ENCODE results near the gene CYP3A5. TPM values are rescaled to one million over a fixed set of nuclear protein-coding genes. Genes with fewer than 3 reads are reported as not detected.

CYP3A5 gene
- total and polyA plus RNA-seq, 2 of the 4 experiments (the other 2 are of a cell fraction) = not detected

DNA sequence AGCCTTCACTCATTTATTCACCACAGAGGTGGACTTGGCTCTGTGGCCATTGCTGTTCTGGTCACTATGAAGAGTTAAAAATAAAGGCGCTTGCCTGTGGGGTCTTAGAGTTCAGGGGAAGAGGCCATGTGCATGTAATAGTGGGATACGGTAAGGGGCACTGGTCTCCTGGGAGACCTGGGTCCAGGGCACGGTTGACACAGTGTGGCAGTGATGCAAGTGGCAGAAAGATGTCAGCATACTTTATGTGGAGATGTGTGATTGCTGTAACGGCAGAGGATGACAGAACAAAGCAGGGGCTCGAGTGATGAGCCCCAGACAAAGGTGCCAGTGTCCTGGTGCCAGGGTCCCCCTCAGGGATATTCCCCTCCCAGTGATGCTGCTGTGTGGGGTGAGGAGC, 54.5 kb downstream of the CYP3A5 start:
- Histone ChIP-seq H2BK15ac (ENCODE audit: low read depth, low read length) (no peak overlapping the region), H3K27ac (ENCODE audit: insufficient read depth, low read length) (no peak overlapping the region), H3K23ac (ENCODE audit: low read depth, low read length) (no peak overlapping the region), H3K14ac (replicated peaks; ENCODE audit: low read depth, low read length) (no peak overlapping the region), H3K4me3 (ENCODE audit: insufficient read depth, low read depth, low read length) (no peak overlapping the region), H4K5ac (ENCODE audit: low read depth, low read length) (no peak overlapping the region), H3K9me3 (ENCODE audit: control insufficient read depth, insufficient read depth, low read length) (no peaks in the 10 kb centered on the region), H3K4ac (ENCODE audit: low read depth, low read length) (no peak overlapping the region), H2AK9ac (replicated peaks; ENCODE audit: low read depth, low read length, poor library complexity) (no peak overlapping the region), H3K4me1 (ENCODE audit: control insufficient read depth, insufficient read depth, low read length) (no peaks in the 10 kb centered on the region), H4K20me1 (ENCODE audit: insufficient read depth, low read length) (no peaks in the 10 kb centered on the region), H3K79me1 (ENCODE audit: low read depth in 1 of 2, low read length in 2 of 2) (peaks cover 19 to 36% of the 10 kb centered on the region in 2 experiments), H3K56ac (ENCODE audit: extremely low read depth, insufficient read depth, low read length) (no peak overlapping the region), H3K9ac (ENCODE audit: low read depth, low read length) (no peak overlapping the region), H4K8ac (ENCODE audit: low read depth in 2 of 2, low read length in 2 of 2) (no peak overlapping the region), H3K9me1 (ENCODE audit: insufficient read depth, low read length) (no peaks in the 10 kb centered on the region; the same call in 1 of the 2 replicates), H2BK20ac (ENCODE audit: low read depth, low read length) (no peak overlapping the region), H2AFZ (replicated peaks; ENCODE audit: low read length, poor library complexity) (no peak overlapping the region), H2BK120ac (ENCODE audit: low read depth, low read length) (no peak overlapping the region), H2BK5ac (ENCODE audit: low read depth, low read length, poor library complexity, severe bottlenecking) (no peak overlapping the region), H3K18ac (ENCODE audit: low read depth, low read length) (no peak overlapping the region), H3K27me3 (ENCODE audit: control insufficient read depth, insufficient read depth, low read length) (no peaks in the 10 kb centered on the region), H3K36me3 (ENCODE audit: control insufficient read depth, insufficient read depth, low read length) (peaks cover 72% of the 10 kb centered on the region), H3K4me2 (ENCODE audit: low read depth, low read length) (no peak overlapping the region), H4K91ac (ENCODE audit: insufficient read depth, low read depth, low read length) (no peak overlapping the region), H2AK5ac (ENCODE audit: low read depth, low read length) (no peak overlapping the region)
- DNase-seq (no peak), ATAC-seq (ENCODE audit: low read depth) (no peak)
- TF ChIP-seq FOS (IDR thresholded peaks at IDR 0.05; ENCODE audit: low read depth, low read length) (no peak), CEBPB (IDR thresholded peaks at IDR 0.05; ENCODE audit: low read depth, low read length) (no peak), BHLHE40 (IDR thresholded peaks at IDR 0.05; ENCODE audit: low read depth, low read length) (no peak), RAD21 (IDR thresholded peaks at IDR 0.05; ENCODE audit: low read length) (no peak), MAFK (IDR thresholded peaks at IDR 0.05; ENCODE audit: low read depth, low read length) (no peak), SMC3 (IDR thresholded peaks at IDR 0.05; ENCODE audit: low read depth, low read length) (no peak), MAZ (IDR thresholded peaks at IDR 0.05; ENCODE audit: borderline replicate concordance, low read depth, low read length) (no peak), CHD1 (IDR thresholded peaks at IDR 0.05; ENCODE audit: low read depth, low read length) (no peak), RFX5 (IDR thresholded peaks at IDR 0.05; ENCODE audit: low read depth, low read length) (no peak), MXI1 (IDR thresholded peaks at IDR 0.05; ENCODE audit: borderline replicate concordance, low read depth, low read length) (no peak), POLR2A (IDR thresholded peaks at IDR 0.05; ENCODE audit: low read depth, low read length) (no peak)
- TF ChIP-seq, protein P1, sequence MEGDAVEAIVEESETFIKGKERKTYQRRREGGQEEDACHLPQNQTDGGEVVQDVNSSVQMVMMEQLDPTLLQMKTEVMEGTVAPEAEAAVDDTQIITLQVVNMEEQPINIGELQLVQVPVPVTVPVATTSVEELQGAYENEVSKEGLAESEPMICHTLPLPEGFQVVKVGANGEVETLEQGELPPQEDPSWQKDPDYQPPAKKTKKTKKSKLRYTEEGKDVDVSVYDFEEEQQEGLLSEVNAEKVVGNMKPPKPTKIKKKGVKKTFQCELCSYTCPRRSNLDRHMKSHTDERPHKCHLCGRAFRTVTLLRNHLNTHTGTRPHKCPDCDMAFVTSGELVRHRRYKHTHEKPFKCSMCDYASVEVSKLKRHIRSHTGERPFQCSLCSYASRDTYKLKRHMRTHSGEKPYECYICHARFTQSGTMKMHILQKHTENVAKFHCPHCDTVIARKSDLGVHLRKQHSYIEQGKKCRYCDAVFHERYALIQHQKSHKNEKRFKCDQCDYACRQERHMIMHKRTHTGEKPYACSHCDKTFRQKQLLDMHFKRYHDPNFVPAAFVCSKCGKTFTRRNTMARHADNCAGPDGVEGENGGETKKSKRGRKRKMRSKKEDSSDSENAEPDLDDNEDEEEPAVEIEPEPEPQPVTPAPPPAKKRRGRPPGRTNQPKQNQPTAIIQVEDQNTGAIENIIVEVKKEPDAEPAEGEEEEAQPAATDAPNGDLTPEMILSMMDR (conservative IDR thresholded peaks at IDR 0.05; ENCODE audit: low read depth, low read length) = no peak
- TF ChIP-seq, protein P2, sequence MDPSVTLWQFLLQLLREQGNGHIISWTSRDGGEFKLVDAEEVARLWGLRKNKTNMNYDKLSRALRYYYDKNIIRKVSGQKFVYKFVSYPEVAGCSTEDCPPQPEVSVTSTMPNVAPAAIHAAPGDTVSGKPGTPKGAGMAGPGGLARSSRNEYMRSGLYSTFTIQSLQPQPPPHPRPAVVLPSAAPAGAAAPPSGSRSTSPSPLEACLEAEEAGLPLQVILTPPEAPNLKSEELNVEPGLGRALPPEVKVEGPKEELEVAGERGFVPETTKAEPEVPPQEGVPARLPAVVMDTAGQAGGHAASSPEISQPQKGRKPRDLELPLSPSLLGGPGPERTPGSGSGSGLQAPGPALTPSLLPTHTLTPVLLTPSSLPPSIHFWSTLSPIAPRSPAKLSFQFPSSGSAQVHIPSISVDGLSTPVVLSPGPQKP (IDR thresholded peaks at IDR 0.05; ENCODE audit: borderline replicate concordance, low read depth, low read length) = no peak
- BruUV-seq (replicated peaks) = no TSS peak
- in situ Hi-C loops (cut with MboI; ENCODE audit: low sequenced_read_pairs) = no loop called here
- ChIA-PET CTCF (no interaction called here), POLR2A (ENCODE audit: unreplicated experiment) (no interaction called here)
- intact Hi-C loops (cut with micrococcal nuclease) = no loop called here
- dilution Hi-C loops (cut with HindIII; ENCODE audit: low sequenced_read_pairs, unreplicated experiment) = no loop called here
- WGBS, 2 experiments (ENCODE audit: extremely low coverage in 2 of 2, insufficient read length in 1 of 2) = 84% methylated on average over 2 of the region's 5 CpGs; no CpG with 5 or more reads in 1 of the 2 experiments

All from IMR-90 (cell line).